BE2C (cell line): ENCODE data around the gene MAST2.

Experiments used
- DNase-seq: peaks from one replicate; pipeline ENCODE4 v3.0.0-alpha.2; 2020
- H3K27me3 ChIP-seq: fragments of 250-450 bp; sonication (Bioruptor Pico); 2 replicates; pipeline ENCODE4 v1.5.1; 2020; ENCODE audit warnings: mild to moderate bottlenecking
- H3K36me3 ChIP-seq: fragments of 250-450 bp; sonication (Bioruptor Pico); 2 replicates; pipeline ENCODE4 v1.5.1; 2020; ENCODE audit warnings: mild to moderate bottlenecking
- H3K4me1 ChIP-seq: fragments of 250-450 bp; sonication (Bioruptor Pico); 2 replicates; pipeline ENCODE4 v1.5.1; 2020
- H3K4me3 ChIP-seq: 2 replicates; pipeline ENCODE4 v1.5.1; 2011; ENCODE audit warnings: low read depth, low read length
- H3K9me3 ChIP-seq: fragments of 250-450 bp; sonication (Bioruptor Pico); 2 replicates; pipeline ENCODE4 v1.5.1; 2020
- CTCF ChIP-seq: IDR thresholded peaks from 2 replicates; pipeline ENCODE4 v1.5.1; 2012; ENCODE audit warnings: mild to moderate bottlenecking, low read depth, low read length

Gene MAST2

GRCh38 chr1:46062651-46063319, 259.4 kb downstream of the MAST2 start:
- DNase-seq: no peak
- Histone ChIP-seq H3K36me3 (peaks cover 4% of the 10 kb centered on the region), H3K27me3 (no peaks in the 10 kb centered on the region), H3K4me1 (no peaks in the 10 kb centered on the region), H3K4me3 (no peak overlapping the region), H3K9me3 (no peaks in the 10 kb centered on the region)
- TF ChIP-seq CTCF: no peak

GRCh38 chr1:46064708-46065107, 261.3 kb downstream of the MAST2 start:
- no peak for TF ChIP-seq CTCF
- no peak for DNase-seq
- Histone ChIP-seq H3K27me3 (no peaks in the 10 kb centered on the region), H3K4me3 (no peak overlapping the region), H3K9me3 (no peaks in the 10 kb centered on the region), H3K36me3 (peaks cover 6% of the 10 kb centered on the region), H3K4me1 (no peaks in the 10 kb centered on the region)

- no peak overlapping the region for H3K4me3 ChIP-seq
- TF ChIP-seq CTCF: no peak
- no peaks in the 10 kb centered on the region for H3K4me1 ChIP-seq
- peaks cover 6% of the 10 kb centered on the region for H3K36me3 ChIP-seq
- H3K27me3 ChIP-seq: no peaks in the 10 kb centered on the region
- no peak for DNase-seq
- no peaks in the 10 kb centered on the region for H3K9me3 ChIP-seq
Observed at GRCh38 chr1:46065405-46065804, 262.0 kb downstream of the MAST2 start.

- no peak for DNase-seq
- no peaks in the 10 kb centered on the region for H3K4me1 ChIP-seq
- TF ChIP-seq CTCF: no peak
- H3K9me3 ChIP-seq: no peaks in the 10 kb centered on the region
- peaks cover 3% of the 10 kb centered on the region for H3K36me3 ChIP-seq
- no peak overlapping the region for H3K4me3 ChIP-seq
- H3K27me3 ChIP-seq: no peaks in the 10 kb centered on the region
Observed at GRCh38 chr1:46067652-46068051, 264.2 kb downstream of the MAST2 start.

GRCh38 chr1:46068525-46068924, 265.1 kb downstream of the MAST2 start:
- no peak for DNase-seq
- TF ChIP-seq CTCF: no peak
- no peaks in the 10 kb centered on the region for H3K9me3 ChIP-seq
- H3K36me3 ChIP-seq: peaks cover 3% of the 10 kb centered on the region
- no peaks in the 10 kb centered on the region for H3K27me3 ChIP-seq
- no peaks in the 10 kb centered on the region for H3K4me1 ChIP-seq
- no peak overlapping the region for H3K4me3 ChIP-seq

- Histone ChIP-seq H3K4me1 (no peaks in the 10 kb centered on the region), H3K27me3 (no peaks in the 10 kb centered on the region), H3K36me3 (peaks cover 3% of the 10 kb centered on the region), H3K4me3 (no peak overlapping the region), H3K9me3 (no peaks in the 10 kb centered on the region)
- no peak for TF ChIP-seq CTCF
- DNase-seq: no peak
Observed at GRCh38 chr1:46070164-46070814, 266.9 kb downstream of the MAST2 start.
